GM18507 (cell line): ENCODE data around the gene DNAH3.
A peak's percentile ranks its signal among the peaks of the same experiment; 100 is the strongest.
"Not testable (repeated sequence)": the region's sequence is repeated elsewhere in the genome, so short reads cannot be mapped to it uniquely, and the experiment has no call there.

ENCODE experiments used
- DNase-seq: peaks from one replicate; pipeline ENCODE4 v3.0.0; 2011; ENCODE audit warnings: low read depth; ENCODE audit not compliant: insufficient read length; ENCODE audit errors: extremely low spot score
- FAIRE-seq: peaks from 2 replicates; lab custom pipeline; 2011; peaks lifted over from hg19 to GRCh38; lab: Jason Lieb, UNC

DNAH3 gene

DNA sequence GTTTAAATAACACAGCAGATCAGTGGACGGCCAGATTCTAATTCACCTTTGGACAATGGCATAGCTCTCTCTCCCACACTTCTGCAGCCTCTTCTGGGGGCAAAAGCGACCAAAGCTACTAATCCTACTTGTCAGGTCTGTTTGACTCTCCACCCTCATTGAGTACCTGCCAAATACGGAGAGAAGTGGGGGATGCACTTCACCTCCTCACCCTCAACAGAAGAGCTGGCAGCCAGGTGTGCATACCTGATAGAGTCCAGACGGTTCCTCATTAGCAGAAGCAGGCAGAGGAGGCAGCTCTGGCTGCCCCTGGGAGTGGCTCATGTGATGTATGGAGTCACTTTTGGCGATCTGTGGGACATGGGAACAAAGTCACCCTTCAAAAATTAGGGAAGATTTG is 4.9 kb downstream of the DNAH3 start:
- DNase-seq = no peak
- FAIRE-seq = no peak

DNA sequence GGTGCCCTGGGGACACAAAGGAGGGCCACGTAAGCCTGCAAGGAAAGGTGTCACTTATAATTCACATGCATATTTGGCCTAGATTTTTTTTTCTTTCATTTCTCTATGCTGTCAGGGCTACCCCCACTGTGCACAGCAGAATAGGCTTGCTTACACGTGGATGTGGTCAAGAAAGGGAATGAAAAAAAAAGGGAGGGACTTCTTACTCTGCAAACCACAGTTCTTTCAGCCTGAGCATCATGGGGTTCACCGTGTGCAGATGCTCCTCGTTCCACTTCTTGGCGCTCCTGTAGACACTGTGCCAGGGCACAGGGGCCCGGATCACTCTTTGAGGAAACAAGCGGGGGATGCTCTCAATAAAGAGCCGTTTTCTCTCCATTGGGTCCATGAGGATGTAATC is 16.6 kb downstream of the DNAH3 start:
- no peak for DNase-seq
- FAIRE-seq = no peak

DNA sequence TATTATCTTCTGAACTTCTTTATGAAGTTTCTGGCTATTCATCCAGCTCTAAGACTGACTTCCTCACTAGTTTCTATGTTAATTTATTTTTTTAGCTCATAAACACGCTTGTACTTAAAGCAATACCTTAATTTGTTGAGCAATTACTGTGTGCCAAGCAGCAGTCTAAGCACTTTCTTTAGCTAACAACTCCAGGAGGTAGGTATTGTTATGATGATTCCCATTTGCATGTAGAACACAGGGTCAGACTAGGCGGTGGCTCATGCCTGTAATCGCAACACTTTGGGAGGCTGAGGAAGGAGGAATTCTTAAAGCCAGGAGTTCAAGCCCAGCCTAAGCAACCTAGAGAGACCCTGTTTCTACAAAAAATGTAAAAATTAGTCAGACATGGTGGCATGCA is 19.8 kb downstream of the DNAH3 start:
- FAIRE-seq = no peak
- DNase-seq = no peak

GRCh38 chr16:21128991-21129390 is 21.7 kb downstream of the DNAH3 start:
- DNase-seq = no peak
- no peak for FAIRE-seq

- FAIRE-seq = no peak
Measured at GRCh38 chr16:21126518-21126917, 24.1 kb downstream of the DNAH3 start.

DNA sequence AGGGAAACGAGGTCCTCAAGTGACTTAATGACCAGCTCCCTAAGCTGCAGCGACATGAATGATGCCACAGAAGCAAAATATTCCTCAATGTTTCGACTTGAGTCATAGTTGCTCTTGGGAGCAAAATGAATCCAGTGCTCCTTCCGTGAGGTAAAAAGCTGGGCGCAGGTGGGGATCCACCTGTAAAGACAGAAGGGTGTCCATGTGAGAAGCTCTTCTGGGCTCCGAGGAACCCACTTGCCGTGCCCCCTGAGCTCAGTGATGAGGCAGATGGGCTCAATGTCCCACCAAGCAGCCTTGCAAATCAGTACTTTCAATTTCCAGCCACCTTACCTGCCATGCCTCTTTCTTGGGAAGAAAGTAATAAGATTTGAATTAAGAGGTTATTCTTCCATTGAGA is 25.5 kb downstream of the DNAH3 start:
- DNase-seq (no peak), FAIRE-seq (no peak)

More at GRCh38 chr16:21126518-21126917, 24.1 kb downstream of the DNAH3 start:
- no peak for DNase-seq

DNA sequence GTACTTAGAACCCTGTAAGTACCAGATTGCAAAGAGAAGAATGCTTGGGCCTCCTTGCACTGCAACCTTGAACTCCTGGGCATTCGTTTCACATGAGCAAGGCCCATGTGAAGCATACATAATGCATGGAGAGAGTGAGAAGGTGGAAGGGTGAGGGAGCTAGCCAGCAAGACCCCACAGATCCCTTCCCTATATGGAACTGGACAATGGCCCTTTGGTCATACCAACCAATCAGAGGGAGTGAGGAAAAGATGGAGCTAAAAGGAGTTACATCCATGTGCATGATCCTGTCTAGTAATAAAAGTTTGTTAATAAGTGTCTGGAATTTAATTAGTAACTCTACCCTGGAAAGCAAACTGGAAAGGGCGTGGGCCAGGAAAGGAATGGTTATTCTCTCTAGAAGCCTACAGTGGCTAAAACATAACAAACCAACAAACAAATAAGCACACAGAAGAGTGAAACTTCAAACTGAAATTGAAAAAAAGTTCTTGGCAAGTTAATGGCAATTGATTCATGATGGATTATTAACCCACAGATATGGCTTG is 29.6 kb downstream of the DNAH3 start:
- FAIRE-seq (peak; percentile 39), DNase-seq (no peak)

GRCh38 chr16:21117567-21117966 is 33.1 kb downstream of the DNAH3 start:
- DNase-seq (no peak), FAIRE-seq (no peak)

DNA sequence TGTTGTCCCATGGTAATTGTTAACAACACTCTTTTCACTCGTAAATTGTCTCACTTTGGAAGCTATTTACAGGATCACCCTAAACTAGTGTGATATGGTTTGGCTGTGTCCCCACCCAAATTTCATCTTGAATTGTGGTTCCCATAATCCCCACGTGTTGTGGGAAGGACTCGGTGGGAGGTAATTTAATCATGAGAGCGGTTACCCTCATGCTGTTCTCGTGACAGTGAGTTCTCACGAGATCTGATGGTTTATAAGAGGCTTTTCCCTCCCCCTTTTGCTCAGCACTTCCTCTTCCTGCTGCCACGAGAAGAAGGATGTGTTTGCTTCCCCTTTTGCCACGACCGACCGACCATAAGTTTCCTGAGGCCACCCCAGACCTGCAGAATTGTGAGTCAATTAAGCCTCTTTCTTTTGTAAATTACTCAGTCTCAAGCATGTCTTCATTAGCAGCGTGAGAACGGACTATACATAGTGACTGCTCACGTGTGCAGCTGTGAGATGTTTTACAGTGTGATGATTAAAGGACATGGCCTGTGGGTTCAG is 34.4 kb downstream of the DNAH3 start:
- no peak for FAIRE-seq
- no peak for DNase-seq

DNA sequence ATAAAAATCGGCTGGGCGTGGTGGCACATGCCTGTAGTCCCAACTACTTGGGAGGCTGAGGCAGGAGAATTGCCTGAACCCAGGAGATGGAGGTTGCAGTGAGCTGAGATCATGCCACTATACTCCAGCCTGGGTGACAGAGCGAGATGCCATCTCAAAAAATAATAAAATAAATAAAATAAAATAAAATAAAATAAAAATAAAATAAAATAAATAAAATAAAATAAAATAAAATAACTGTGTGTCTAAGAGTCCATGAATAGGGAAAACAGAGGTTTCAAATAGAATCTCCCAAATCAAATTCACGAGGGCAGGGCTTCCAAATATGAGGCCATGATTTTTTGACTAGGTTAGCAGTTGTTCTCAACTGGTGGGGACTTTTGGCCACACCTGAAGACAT is 35.1 kb downstream of the DNAH3 start:
- FAIRE-seq, DNase-seq: not testable (repeated sequence)

GRCh38 chr16:21103941-21104860 is 46.4 kb downstream of the DNAH3 start:
- DNase-seq = no peak
- no peak for FAIRE-seq

GRCh38 chr16:21101631-21102420 is 48.8 kb downstream of the DNAH3 start:
- FAIRE-seq (no peak), DNase-seq (no peak)

DNA sequence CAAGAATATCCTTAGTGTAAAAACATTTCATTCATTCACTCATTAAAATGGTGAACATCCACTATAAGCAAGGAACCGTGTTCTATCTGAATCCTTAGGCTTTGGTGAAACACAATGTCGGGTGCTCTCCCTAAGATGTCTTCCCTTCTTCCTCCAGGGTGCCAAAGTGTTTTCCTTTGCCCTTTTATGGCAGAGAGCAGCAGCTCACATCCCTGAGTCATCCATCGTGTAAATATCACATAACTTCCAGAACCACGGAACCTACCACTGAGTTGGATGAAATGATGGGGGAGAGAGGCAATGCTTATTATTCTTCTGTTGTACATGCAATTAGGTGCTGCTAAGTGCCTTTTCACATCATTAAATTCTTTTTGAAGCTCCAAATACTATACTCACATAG is 50.2 kb downstream of the DNAH3 start:
- no peak for DNase-seq

GRCh38 chr16:21097151-21097550 is 53.5 kb downstream of the DNAH3 start:
- FAIRE-seq (no peak), DNase-seq (no peak)

More for the DNA sequence above, 50.2 kb downstream of the DNAH3 start:
- no peak for FAIRE-seq

GRCh38 chr16:21094719-21095118 is 55.9 kb downstream of the DNAH3 start:
- not testable (repeated sequence) for FAIRE-seq, DNase-seq

- DNase-seq (no peak), FAIRE-seq (no peak)
Measured at GRCh38 chr16:21092951-21093350, 57.7 kb downstream of the DNAH3 start.

DNA sequence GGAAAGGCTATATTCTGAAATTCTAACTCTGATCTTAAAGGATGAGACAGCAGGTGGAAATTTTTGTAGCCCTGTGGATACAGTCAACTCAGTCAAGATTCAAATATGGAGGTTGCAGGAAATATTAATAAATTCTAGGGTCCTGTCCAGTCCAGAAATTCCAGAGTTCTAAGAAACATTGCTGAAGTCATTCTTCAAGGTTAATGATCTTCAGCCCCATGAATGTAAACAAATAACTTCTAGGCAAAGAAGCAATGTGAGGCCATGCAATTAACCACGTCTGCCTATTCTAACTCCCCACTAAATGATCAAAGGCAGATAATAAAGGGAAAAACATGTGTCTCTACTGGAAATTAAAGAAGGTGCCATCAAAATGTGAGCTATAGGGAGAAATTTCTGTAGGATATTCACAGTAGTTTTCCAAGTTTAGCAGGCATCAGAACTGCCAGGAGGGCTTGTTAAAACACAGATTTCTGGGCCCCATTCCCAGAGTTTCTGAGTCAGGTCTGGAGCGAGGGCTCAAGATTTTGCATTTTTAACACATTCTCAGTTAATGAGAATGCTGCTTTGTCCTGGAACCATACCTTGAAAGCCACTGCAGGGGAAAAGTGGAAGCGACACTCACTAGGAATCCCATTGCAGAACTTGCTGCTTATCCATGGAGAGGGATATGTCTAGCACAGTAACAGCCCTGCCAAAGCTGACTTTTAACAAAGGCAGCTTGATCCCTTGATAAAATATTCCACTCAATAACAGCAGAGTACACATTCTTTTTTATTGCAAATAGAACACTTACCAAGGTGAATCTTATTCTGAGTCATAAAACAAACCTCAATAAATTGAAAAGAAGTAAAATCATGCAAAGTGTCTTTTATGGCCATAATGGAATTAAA is 61.8 kb downstream of the DNAH3 start:
- no peak for FAIRE-seq
- no peak for DNase-seq

DNA sequence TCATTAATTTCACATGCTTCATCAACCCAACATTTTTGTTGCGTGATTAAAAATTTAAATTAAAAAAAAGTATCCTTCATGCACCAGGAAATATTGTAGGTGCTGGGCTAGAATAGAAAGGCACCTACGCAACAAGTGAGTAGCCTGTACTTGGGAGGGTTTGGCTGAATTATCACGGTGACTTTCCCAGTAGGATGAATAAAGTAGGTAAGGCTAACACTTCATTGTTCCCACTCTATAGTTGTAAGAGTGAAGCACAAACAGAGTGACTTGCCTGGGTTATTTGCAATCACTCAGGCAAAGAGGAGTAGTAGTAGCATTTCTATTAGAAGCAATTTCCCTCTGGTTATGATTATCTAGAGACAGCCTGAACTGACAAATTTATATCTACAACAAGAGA is 62.5 kb downstream of the DNAH3 start:
- FAIRE-seq = no peak
- no peak for DNase-seq

DNA sequence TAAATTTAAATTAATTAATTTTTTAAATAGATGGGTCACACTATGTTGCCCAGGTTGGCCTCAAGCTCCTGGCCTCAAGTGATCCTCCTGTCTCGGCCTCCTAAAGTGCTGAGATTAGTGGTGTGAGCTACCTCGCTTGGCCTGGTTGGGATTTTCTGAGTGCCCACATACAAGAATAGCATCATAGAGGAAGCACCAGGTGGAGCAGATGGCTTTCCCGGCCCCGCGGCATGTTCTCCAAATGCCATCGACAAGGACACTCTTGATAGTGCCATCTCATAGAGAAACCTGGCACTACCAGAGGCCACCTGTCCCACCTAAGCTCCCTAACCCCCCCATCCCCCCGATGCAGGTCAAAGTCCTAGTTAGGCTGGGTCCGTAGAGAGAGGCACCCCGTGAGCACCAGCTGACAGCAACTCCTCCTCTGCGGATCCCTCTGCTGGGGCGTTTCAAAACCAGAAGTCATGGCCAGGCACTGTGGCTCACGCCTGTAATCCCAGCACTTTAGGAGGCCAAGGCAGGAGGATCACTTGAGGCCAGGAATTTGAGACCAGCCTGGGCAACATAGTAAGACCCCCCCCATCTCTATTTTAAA is 65.9 kb downstream of the DNAH3 start:
- FAIRE-seq (no peak), DNase-seq (no peak)
